Mucosa of gallbladder (tissue), 1 donor: Measurements from ENCODE around the gene UGT2B28. TPM values are rescaled to one million over a fixed set of nuclear protein-coding genes. Genes with fewer than 3 reads are reported as not detected.
A peak's percentile ranks its signal among the peaks of the same experiment; 100 is the strongest.
"Not testable (repeated sequence)": the region's sequence is repeated elsewhere in the genome, so short reads cannot be mapped to it uniquely, and the experiment has no call there.

Source experiments
- DNase-seq: peaks from one replicate; pipeline ENCODE4 v3.0.0-alpha.2; 2020; ENCODE audit warnings: low spot score
- total RNA-seq: library from RNA; stranded (reverse); gene quantifications from one replicate; pipeline ENCODE4 v1.2.1, GENCODE V29; 2021
- donor health status: DM: no; HTN: no; CAD: no.

UGT2B28 gene
- total RNA-seq = 83.4 TPM

DNA sequence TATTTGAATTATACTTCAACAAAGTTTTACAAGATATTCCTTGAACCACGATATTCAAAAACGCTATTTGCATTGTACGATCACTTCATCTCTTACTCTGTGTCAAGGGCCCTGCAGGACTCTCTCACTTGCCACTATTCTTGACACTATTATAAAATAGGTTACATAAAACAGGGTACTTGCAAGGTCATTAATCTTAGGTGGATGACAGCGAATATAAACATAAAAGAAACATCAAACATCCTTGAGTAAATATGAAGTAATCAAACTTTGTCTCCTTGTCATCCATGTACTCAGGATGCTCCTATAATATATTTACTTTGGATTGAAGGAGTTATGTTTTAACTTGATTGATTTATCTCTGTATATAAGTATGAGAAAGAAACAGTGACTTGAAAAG, at the start of gene UGT2B28:
TSS of gene UGT2B28 (plus strand) at position 395 of the 400 bp plus-strand sequence. CDS start 26 bp downstream, outside the sequence.
- not testable (repeated sequence) for DNase-seq

DNA sequence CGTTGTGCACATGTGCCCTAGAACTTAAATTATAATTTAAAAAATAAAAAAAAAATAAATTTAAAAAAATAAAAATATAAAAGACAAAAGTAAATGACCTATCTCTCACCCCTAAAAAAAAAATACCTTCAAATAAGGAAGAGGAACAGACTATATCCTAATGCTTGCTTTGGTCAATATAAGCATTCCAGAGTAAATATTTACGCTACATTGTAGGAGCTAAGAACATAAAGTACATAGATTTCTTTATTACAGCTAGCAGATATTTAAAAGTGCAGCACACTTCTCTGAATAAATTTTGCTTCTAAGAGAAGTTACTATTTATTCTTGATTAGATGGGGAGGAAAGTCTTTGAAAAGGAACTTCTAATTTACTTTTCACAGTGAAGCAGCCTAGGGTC, 41.2 kb upstream of the UGT2B28 start:
- DNase-seq = no peak

DNA sequence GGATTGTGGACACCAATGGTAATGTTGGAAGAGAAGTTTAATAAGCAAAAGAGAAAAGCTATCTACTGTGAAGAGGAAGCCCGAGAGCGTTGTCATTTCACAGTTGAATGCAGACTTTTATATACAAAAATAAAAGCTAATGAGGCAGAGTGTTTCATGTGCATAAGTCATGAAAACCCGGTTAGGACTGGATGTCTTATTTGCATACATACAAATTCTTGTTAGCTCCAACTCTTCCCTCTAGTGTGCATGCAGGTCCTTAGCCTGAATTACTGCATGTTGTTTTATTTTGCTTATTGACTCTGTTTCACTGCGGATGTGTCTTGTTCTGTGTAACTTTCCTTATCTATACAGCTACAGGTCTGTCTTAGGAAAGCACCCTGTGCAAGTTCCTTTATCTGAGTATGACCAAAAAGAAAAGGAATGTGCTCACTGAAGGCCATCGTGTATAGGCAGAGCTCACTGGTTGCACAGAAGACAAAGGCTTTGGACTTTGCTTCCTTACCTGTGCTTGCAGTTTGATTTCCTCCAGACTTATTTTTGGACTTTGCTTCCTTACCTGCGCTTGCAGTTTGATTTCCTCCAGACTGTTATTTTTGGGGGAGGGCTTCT, 40.6 kb upstream of the UGT2B28 start:
- DNase-seq = peak; percentile 69

DNA sequence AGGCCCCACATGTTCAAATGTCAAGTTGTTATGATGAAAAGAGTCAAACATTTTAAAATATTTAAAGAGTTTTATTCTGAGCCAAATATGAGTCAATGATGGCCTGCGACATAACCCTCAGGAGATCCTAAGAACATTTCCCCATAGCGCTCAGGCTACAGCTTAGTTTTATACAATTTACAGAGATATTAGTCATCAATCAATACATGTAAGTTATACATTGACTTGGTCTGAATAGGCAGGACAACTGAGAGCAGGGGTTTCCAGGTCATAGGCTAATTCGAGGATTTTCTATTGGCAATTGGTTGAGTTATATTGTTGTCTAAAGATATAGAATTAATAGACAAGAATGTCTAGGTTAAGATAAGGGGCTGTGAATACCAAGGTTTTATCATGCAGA, 39.5 kb upstream of the UGT2B28 start:
- peak; percentile 32 for DNase-seq

DNA sequence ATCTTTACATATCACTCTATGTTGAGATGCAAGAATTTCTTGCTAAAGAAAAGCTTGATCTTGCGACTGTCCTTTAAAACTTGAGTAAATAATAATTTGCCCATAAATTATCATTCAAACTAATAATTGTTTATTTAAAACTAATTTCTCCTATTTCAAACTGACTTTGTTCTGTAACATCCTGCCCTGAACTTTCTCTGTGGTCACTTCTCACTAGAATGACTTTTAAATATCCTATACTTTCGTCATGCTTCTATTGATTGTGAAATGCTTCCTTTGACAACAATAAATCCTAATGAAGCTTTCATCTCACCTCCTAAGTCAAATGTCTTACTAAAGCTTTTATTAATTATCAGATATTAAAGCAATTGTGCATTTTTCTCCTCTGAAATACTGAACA, 38.5 kb upstream of the UGT2B28 start:
- DNase-seq = not testable (repeated sequence)

DNA sequence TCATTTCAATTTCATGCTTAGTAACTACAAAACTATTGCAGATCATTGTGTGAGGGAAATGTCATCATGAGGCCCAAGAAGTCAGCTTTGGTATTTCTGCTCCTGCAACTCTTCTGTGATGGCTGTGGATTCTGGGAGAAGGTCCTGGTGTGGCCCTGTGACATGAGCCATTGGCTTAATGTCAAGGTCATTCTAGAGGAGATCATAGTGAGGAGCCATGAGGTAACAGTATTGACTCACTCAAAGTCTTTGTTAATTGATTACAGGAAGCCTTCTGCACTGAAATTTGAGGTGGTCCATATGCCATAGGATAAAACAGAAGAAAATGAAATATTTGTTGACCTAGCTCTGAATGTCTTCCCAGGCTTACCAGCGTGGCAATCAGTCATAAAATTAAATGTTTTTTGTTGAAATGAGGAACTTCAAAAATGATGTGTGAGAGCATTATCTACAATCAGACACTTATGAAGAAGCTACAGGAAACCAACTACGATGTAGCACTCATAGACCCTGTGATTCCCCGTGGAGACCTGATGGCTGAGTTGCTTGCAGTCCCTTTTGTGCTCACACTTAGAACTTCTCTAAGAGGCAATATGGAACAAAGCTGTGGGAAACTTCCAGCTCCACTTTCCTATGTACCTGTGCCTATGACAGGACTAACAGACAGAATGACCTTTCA, 37.6 kb upstream of the UGT2B28 start:
- DNase-seq = not testable (repeated sequence)

DNA sequence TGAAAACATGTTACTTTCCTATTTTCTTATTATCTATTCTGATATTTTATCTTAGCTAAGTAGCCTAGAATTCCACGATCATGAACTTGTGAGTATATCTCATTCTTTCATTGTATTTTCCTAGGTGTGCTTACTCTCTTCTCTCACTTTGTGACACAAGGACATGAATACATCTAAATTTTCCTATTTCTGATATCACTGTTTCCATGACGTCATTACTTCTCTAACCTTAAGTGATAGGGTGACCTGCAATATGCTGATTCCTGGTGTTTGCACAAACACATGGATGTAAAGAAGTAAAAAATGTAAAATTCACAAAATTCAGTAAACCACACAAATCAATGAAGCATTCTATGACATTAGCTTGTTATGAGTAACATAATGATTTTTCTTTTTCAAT, 29.4 kb upstream of the UGT2B28 start:
- DNase-seq = not testable (repeated sequence)

DNA sequence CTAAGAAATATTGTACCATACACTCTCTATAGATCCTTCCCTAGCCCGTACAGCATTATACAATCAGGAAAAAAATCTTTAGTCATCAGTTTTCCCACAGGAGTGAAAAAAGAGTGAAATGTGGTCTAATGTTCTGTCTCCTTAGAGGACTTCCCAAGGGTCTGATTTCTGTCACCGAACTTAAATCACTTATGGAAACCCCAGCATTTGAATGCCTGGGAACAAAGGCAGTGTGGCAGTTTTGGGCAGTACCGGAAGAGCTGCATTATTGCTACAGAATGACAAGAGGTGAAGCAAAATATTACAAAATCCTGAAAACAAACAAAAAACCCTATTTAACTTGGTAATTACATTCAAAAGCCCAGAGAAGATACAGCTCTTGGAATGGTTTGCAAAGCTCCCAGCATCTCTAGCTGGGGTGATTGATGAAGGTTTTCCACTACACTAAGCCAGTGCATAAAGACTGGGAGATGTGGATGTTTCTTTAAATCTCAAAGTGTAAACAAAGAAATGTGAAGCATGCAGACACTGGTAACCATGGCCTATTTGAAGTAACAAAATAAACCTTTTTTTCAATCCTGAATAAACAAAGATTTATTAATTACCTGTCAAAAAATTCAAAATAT, 27.0 kb upstream of the UGT2B28 start:
- DNase-seq = not testable (repeated sequence)

DNA sequence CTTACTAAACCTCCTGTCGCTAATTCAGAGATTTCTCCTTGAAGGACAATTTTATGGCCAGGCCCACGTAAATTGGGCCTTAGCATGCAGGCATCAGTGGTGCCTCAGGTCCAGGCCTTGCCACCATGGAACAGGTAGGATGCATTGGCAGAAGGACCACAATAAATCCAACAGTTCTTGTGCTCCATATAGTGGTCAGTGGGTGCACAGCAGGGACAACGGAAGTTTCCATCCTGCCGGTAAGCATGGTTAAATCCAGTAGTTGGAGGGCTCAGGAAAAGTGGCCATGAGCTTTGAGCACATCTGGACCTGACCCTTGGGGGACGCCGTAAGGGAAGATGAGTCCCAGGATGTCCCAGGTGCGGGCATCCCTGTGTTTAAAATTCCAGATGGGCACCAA, 11.7 kb upstream of the UGT2B28 start:
- DNase-seq = not testable (repeated sequence)

DNA sequence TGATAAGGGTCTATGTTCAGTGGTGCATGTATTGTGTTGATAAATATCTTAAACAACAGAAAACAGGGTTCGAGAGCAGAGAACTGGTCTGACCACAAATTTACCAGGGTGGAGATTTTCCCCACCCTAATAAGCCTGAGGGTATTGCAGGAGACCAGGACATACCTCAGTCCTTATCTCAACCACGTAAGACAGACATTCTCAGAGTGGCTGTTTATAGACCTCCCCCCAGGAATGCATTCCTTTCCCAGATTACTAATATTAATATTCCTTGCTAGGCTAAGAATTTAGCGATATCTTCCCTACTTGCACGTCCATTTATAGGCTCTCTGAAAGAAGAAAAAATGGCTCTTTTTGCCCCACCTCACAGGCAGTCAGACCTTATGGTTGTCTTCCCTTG, 16.1 kb downstream of the UGT2B28 start:
- not testable (repeated sequence) for DNase-seq

DNA sequence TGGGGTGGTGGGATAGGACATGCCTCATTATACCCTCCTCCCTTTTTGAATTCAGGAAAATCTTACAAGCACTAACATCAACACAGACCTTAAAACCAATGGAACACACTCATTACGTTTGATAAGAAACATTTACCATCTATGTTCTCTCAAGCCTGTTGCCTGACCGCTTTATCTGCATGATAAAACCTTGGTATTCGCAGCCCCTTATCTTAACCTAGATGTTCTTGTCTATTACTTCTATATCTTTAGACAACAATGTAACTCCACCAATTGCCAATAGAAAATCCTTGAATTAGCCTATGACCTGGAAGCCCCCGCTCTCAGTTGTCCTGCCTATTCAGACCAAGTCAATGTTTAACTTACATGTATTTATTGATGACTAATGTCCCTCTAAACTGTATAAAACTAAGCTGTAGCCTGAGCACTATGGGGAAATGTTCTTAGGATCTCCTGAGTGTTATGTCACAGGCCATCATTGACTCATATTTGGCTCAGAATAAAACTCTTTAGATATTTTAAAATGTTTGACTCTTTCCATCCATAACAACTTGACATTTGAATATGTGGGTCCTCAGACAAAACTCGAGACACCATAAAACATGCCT, 28.3 kb downstream of the UGT2B28 start:
- not testable (repeated sequence) for DNase-seq

DNA sequence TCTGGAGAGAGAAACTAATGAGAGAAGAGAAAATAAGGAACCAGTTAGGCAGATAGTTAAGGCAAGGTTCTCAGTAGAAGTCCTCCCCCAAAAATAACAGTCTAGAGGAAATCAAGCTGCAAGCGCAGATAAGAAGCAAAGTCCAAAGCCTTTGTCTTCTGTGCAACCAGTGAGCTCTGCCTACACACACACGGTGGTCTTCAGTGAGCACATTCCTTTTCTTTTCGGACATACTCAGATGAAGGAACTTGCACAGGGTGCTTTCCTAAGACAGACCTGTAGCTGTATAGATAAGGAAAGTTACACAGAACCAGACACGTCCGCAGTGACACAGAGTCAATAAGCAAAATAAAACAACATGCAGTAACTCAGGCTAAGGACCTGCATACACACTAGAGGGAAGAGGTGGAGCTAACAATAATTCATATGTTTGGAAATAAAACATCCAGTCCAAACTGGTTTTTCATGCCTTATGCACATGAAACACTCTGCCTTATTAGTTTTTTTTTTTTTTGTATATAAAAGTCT, 29.3 kb downstream of the UGT2B28 start:
- not testable (repeated sequence) for DNase-seq

DNA sequence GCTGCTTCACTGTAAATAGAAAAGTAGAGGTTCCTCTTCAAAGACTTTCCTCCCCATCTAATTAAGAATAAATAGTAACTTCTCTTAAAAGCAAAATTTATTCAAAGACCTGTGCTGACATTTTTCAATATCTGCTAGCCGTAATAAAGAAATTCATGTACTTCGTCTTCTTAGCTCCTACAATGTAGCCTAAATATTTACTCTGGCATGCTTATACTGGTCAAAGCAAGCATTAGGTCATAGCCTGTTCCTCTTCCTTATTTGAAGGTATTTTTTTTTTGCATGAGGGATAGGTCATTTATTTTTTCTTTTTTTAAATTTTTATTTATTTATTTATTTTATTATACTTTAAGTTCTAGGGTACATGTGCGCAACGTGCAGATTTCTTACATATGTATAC, 30.0 kb downstream of the UGT2B28 start:
- not testable (repeated sequence) for DNase-seq

DNA sequence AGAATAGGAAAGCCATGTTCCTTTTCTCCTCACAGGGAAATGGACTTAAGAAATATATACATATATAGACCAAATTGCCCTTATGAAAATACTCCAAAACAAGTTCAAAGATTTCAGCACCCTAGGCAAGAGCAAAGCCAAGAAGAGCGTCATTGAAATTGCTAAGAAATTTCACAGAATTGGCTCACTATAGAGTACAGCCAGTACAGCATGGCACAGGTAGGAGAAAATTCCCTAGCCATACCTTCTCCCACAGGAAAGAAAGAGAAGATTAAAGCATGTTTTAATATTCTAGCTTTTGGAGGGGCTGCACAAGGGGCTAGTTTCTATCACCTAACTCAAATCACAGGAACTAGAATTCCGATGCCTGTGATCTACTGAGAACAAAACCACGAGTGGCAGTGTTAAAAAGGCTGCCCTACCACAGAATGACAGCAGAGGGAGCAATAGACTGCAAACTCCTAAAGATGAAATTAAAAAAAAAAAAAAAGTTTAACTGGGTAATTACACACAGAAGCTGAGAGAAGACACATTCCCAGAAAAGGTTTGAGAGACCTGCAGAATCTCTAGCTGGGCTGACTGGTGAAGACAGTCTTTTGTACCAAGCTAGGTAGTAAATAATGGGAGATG, 37.5 kb downstream of the UGT2B28 start:
- peak; percentile 51 for DNase-seq

DNA sequence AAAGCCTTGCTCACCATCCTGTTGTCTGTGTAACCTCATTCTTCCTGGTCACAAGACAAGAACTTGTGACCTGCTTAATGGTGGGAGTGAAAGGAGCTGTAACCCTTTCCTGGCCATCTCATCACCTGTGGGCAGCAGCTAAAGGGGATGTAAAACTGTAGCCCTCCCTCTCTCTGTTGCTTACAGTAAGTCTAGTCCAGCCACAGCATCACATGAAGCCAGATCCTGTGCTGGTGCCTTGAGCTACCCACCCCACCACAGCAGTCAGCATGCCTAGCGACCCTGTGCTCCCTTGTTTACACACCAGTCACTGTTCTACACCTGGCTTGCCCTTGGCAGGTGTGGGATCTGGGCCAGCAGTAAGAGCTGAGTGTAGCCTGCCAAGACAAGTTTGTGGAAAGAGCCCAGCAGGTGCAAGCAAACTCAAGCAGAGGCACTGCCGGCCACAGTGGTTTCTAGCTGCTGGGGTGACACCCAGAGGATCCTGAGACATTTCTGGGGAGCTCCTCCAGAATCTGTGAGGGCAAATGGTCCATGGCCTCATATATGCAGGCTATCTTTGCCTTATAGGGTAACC, 41.0 kb downstream of the UGT2B28 start:
- peak; percentile 66 for DNase-seq

DNA sequence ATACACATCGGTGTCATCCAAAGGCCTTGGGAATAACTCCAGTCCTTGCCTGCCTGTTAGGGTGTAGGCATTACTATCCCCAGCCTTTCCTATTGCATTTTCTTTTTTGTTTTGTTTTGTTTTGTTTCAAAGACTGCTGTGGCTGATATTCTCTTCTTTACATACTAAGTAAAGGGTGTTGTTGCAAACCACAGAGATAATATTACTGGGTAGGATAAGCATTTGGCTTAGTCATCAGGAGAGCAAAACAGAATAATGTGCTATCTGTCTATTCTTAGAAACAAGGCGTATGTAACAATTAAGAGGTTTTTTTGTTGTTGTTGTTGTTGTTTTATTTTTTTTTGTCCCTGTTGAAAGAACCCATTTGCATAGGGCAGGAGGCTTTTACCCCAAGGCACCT, 41.8 kb downstream of the UGT2B28 start:
- no peak for DNase-seq

DNA sequence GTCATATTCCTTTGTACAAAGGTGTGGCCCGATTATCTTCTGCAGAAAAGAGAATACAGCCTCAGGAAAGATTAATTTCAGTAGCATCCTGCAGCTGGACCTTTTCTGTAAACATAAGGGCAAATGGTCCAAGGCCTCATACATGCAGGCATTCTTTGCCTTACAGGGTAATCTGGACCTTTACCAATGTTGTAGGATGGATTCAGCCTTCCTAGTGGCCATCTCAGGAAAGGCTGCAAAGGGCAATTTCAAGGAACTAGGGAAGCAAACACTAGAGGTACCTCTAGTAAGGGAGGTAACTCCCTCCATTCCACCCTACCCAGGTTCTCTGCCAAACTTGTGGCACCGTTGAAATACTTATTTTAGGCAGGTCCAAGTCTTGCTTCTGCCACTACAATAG, 43.0 kb downstream of the UGT2B28 start:
- DNase-seq = no peak

DNA sequence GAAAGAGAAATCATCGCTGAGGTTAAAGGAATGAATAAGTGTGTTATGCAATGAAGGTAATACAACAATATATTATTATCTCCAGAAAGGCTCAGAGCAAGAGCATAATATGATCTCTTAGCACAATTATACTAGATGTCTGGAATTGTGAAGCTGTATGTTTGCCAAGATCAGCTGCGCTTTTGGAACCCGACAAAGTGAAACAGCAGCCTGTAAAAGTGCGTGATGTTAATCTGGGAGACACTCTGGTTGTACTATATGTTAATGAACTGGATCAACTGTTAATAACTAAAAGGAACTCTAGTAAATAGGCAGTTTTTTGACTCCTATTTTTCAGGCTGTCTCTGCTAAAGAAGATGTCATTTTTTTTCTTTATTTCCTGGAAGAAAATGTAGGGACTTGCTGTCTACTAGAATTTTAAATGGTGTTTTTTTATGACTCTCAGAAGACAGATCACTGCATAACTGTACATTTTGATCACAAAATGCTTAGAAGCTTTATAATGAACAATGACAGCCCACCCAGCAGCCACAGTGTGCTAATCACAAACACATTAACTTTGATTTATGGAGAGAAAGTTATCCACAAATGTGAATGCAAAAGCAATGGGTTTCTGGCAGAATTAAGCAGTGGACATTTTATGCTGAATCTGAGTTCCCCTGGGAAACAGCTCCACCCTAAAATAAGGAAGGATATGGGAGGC, 50.2 kb downstream of the UGT2B28 start:
- DNase-seq = no peak

DNA sequence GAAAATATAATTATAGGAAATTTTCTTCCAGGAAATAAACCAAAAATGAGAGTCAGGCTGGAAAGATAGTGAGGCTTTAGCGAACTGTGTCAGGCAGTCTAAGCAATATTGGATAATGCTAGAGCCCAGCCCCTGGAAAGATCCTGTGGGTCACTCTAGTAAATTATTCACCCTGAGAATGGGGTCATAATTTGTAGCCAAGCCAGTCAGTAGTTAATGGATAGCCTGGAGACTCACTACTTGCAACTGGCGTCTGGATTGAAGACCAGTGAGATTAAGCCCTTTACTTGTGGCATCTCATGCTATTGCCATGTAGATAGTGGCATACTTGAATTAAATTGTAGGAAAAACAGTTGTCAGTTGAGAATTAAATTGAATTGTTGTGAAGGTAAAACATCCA, 51.0 kb downstream of the UGT2B28 start:
- peak; percentile 41 for DNase-seq

DNA sequence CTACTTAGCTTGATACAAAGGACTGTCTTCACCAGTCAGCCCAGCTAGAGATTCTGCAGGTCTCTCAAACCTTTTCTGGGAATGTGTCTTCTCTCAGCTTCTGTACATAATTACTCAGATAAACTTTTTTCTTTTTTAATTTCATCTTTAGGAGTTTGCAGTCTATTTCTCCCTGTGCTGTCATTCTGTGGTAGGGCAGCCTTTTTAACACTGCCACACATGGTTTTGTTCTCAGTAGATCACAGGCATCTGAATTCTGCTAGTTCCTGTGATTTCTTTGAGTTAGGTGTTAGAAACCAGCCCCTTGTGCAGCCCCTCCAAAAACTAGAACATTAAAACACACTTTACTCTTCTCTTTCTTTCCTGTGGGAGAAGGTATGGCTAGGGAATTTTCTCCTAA, 55.2 kb downstream of the UGT2B28 start:
- not testable (repeated sequence) for DNase-seq

DNA sequence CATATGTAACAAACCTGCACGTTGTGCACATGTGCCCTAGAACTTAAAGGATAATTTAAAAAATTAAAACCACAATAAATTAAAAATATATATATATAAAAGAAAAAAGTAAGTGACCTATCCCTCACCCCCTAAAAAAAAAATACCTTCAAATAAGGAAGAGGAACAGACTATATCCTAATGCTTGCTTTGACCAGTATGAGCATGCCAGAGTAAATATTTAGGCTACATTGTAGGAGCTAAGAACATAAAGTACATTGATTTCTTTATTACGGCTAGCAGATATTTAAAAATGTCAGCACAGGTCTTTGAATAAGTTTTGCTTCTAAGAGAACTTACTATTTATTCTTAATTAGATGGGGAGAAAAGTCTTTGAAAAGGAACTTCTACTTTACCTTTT, 62.8 kb downstream of the UGT2B28 start:
- not testable (repeated sequence) for DNase-seq
